ENCODE results near the gene KIF26B. TPM values are rescaled to one million over a fixed set of nuclear protein-coding genes. Genes with fewer than 3 reads are reported as not detected.

KIF26B gene
- polyA plus RNA-seq, 1 donor from 2014 or later: 6.3 TPM

DNA sequence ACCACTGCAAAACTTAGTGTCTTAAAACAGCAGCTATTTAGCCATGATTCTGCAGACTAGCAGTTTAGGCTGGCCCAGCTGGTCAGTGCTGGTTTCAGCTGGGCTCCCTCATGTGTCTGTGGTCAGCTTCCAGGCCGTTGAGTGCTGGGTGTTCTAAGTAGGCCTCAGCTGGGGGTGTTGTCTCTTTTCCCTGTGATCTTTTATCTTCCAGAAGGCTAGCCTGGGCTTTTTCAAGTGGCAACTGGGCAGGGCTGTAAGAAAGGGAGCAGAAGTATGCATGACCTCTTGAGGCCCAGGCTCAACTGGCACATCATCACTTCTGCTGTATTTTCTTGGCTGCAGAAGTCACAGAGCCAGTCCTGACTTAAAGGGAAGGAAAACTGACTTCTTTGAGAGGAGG, 136.1 kb downstream of the KIF26B start:
- H3K9me3 ChIP-seq (ENCODE audit: low read length): no peaks in the 10 kb centered on the region
- no peak overlapping the region for H2AFZ ChIP-seq (ENCODE audit: low read depth, low read length)
- no peaks in the 10 kb centered on the region for H3K27me3 ChIP-seq (ENCODE audit: insufficient read depth, low read depth, low read length)
- no peaks in the 10 kb centered on the region for H3F3A ChIP-seq (ENCODE audit: insufficient read depth, low read length, poor library complexity, severe bottlenecking)
- no peak overlapping the region for H3K4me2 ChIP-seq (ENCODE audit: low read length)
- TF ChIP-seq POLR2AphosphoS5 (IDR thresholded peaks at IDR 0.05) (no peak), EP300 (conservative IDR thresholded peaks at IDR 0.05; ENCODE audit: poor library complexity, severe bottlenecking) (no peak), EZH2 (IDR thresholded peaks at IDR 0.05; ENCODE audit: borderline replicate concordance, insufficient read depth, low read length, poor library complexity, severe bottlenecking) (no peak), RAD21 (conservative IDR thresholded peaks at IDR 0.05) (no peak), MXI1 (conservative IDR thresholded peaks at IDR 0.05; ENCODE audit: poor library complexity, severe bottlenecking) (no peak), SMC3 (conservative IDR thresholded peaks at IDR 0.05; ENCODE audit: poor library complexity) (no peak), TAF1 (IDR thresholded peaks at IDR 0.05; ENCODE audit: low read depth) (no peak)
- TF ChIP-seq, protein P1, sequence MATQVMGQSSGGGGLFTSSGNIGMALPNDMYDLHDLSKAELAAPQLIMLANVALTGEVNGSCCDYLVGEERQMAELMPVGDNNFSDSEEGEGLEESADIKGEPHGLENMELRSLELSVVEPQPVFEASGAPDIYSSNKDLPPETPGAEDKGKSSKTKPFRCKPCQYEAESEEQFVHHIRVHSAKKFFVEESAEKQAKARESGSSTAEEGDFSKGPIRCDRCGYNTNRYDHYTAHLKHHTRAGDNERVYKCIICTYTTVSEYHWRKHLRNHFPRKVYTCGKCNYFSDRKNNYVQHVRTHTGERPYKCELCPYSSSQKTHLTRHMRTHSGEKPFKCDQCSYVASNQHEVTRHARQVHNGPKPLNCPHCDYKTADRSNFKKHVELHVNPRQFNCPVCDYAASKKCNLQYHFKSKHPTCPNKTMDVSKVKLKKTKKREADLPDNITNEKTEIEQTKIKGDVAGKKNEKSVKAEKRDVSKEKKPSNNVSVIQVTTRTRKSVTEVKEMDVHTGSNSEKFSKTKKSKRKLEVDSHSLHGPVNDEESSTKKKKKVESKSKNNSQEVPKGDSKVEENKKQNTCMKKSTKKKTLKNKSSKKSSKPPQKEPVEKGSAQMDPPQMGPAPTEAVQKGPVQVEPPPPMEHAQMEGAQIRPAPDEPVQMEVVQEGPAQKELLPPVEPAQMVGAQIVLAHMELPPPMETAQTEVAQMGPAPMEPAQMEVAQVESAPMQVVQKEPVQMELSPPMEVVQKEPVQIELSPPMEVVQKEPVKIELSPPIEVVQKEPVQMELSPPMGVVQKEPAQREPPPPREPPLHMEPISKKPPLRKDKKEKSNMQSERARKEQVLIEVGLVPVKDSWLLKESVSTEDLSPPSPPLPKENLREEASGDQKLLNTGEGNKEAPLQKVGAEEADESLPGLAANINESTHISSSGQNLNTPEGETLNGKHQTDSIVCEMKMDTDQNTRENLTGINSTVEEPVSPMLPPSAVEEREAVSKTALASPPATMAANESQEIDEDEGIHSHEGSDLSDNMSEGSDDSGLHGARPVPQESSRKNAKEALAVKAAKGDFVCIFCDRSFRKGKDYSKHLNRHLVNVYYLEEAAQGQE (IDR thresholded peaks at IDR 0.05; ENCODE audit: borderline replicate concordance): no peak
- TF ChIP-seq, protein P2, sequence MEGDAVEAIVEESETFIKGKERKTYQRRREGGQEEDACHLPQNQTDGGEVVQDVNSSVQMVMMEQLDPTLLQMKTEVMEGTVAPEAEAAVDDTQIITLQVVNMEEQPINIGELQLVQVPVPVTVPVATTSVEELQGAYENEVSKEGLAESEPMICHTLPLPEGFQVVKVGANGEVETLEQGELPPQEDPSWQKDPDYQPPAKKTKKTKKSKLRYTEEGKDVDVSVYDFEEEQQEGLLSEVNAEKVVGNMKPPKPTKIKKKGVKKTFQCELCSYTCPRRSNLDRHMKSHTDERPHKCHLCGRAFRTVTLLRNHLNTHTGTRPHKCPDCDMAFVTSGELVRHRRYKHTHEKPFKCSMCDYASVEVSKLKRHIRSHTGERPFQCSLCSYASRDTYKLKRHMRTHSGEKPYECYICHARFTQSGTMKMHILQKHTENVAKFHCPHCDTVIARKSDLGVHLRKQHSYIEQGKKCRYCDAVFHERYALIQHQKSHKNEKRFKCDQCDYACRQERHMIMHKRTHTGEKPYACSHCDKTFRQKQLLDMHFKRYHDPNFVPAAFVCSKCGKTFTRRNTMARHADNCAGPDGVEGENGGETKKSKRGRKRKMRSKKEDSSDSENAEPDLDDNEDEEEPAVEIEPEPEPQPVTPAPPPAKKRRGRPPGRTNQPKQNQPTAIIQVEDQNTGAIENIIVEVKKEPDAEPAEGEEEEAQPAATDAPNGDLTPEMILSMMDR (IDR thresholded peaks at IDR 0.05; ENCODE audit: poor library complexity, severe bottlenecking): no peak
- no peaks in the 10 kb centered on the region for H3K36me3 ChIP-seq (ENCODE audit: insufficient read depth, low read length)
- H3K4me3 ChIP-seq (ENCODE audit: low read length): no peak overlapping the region
- H3K9ac ChIP-seq (ENCODE audit: low read length): no peak overlapping the region
- no peaks in the 10 kb centered on the region for H3K9me2 ChIP-seq (ENCODE audit: insufficient read depth, low read length)
- no peaks in the 10 kb centered on the region for H3K79me2 ChIP-seq (replicated peaks; ENCODE audit: insufficient read depth, low read length)
- no peaks in the 10 kb centered on the region for H4K20me1 ChIP-seq (ENCODE audit: insufficient read depth)
- no peak overlapping the region for H3K27ac ChIP-seq (ENCODE audit: low read length)

DNA sequence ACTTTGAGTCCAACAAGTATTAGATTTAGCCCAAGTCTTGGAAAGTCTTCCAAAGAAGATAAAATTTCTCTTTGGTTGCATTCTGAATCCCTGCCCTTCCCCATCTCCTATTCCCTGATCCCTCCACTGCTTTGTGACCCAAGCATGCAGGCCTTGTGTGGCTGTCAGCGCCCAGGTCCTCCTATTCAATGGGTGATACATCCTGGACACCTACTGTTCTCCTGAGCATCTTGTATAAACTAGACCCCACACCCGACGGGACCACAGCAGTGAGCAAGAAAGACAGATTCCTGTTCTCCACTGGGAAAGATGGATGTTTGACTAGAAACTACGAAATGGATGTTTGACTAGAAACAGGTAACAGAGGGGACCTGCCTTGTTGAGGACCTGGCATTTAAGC, 136.6 kb downstream of the KIF26B start:
- H3K9me2 ChIP-seq (ENCODE audit: insufficient read depth, low read length): no peaks in the 10 kb centered on the region
- TF ChIP-seq RAD21 (conservative IDR thresholded peaks at IDR 0.05): no peak
- TF ChIP-seq POLR2AphosphoS5 (IDR thresholded peaks at IDR 0.05): no peak
- TF ChIP-seq MXI1 (conservative IDR thresholded peaks at IDR 0.05; ENCODE audit: poor library complexity, severe bottlenecking): no peak
- no peak for TF ChIP-seq TAF1 (IDR thresholded peaks at IDR 0.05; ENCODE audit: low read depth)
- no peak for TF ChIP-seq EP300 (conservative IDR thresholded peaks at IDR 0.05; ENCODE audit: poor library complexity, severe bottlenecking)
- TF ChIP-seq, protein P2 (IDR thresholded peaks at IDR 0.05; ENCODE audit: poor library complexity, severe bottlenecking): no peak
- TF ChIP-seq EZH2 (IDR thresholded peaks at IDR 0.05; ENCODE audit: borderline replicate concordance, insufficient read depth, low read length, poor library complexity, severe bottlenecking): no peak
- no peak for TF ChIP-seq SMC3 (conservative IDR thresholded peaks at IDR 0.05; ENCODE audit: poor library complexity)
- TF ChIP-seq, protein P1 (IDR thresholded peaks at IDR 0.05; ENCODE audit: borderline replicate concordance): no peak
- no peaks in the 10 kb centered on the region for H3K36me3 ChIP-seq (ENCODE audit: insufficient read depth, low read length)
- H3K4me3 ChIP-seq (ENCODE audit: low read length): no peak overlapping the region
- H3K27me3 ChIP-seq (ENCODE audit: insufficient read depth, low read depth, low read length): no peaks in the 10 kb centered on the region
- H3F3A ChIP-seq (ENCODE audit: insufficient read depth, low read length, poor library complexity, severe bottlenecking): no peaks in the 10 kb centered on the region
- H3K9ac ChIP-seq (ENCODE audit: low read length): no peak overlapping the region
- no peak overlapping the region for H2AFZ ChIP-seq (ENCODE audit: low read depth, low read length)
- no peaks in the 10 kb centered on the region for H3K9me3 ChIP-seq (ENCODE audit: low read length)
- no peak overlapping the region for H3K27ac ChIP-seq (ENCODE audit: low read length)
- no peak overlapping the region for H3K4me2 ChIP-seq (ENCODE audit: low read length)
- no peaks in the 10 kb centered on the region for H4K20me1 ChIP-seq (ENCODE audit: insufficient read depth)
- no peaks in the 10 kb centered on the region for H3K79me2 ChIP-seq (replicated peaks; ENCODE audit: insufficient read depth, low read length)

Measured in neural cell (in vitro differentiated cells).